Kasumi-1 (cell line): ENCODE data around the gene IRF4.

Experiments
- DNase-seq, 2 experiments: peaks; one replicate each; lab custom pipeline; 2025; lab: John Stamatoyannopoulos, UW

The IRF4 gene

DNA sequence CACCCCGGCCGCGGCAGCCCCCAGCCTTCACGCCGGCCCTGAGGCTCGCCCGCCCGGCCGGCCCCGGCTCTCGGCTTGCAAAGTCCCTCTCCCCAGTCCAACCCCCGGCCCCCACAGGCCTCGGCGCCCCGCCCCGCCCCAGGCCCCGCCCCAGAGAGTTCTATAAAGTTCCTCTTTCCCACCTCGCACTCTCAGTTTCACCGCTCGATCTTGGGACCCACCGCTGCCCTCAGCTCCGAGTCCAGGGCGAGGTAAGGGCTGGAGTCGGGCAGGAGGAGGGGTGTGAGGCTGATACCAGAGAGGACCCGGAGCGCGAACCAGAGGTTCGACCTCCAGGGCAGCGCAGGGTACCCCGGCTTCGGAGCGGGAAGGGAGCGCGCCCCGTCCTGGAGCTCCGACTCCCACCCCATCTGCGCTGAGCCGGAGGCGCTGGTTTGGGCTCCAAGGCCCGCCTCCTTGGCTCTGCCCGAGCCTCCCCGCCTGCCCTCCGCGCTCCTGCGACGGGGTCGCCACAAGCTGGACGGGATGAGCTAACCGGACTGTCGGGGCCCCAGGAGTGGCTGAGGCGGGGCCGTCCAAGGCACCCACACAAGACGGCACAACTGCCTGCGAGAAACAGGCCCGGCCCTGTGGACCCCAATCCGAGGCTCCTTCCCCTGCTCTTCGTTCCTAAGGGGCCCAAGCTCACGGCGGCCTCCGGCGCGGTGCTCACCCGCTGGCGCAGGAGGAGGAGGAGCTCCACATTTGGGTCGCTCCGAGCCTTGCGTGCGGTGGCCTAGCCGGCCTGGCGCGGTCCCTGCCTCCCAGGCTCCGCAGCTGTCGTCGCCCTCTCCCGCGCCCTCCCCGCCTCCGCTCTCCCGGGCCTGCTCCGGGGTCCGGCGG, at the start of gene IRF4:
TSS of gene IRF4 (plus strand) at position 194 of the 882 bp plus-strand sequence. CDS start 1,401 bp downstream, outside the sequence.
- peak in 1 of 2 experiments; percentile 6 for DNase-seq

DNA sequence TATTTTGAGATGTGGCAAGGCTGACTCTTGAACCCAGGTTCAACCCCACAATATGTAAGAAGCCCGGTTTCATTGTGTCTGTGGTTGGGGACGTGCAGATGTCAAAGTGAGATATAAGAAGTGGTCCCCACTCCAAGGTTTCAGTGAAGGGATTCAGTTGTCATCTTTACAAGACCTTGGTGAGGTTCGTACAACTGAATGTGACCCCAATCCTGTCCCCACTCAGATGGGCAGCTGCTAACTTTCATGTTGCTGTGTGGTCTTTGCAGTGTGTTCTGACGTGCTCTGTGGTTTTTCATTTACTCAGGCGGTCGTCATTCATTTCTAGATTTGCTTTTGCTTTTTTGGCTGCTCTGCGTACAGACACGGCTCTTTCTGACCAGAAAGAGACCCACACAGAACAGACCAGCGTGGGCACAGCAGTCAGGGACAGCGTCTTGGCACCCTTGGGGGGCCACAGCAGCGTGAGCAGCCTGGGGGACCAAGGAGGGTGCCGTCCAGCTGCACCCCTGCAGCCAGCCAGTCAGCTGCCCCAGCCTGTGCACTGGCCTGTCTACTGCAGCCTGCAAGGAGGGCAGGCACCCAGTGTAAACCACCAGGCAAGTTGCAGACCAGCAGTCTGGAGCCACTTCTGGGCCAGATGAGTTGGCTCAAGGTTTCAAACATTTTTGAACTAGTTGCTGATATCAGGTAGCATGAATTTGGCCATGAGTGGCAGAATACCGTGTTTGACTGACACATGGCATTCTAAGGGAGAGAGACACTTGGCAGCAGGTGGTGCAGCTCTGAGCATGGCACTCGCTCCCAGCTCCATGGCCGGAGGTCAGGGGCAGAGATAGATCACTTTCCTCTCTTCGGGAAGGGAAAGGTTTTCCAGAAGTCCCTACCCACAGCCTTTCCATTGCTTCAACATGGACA, 49.4 kb upstream of the IRF4 start:
- no peak for DNase-seq

DNA sequence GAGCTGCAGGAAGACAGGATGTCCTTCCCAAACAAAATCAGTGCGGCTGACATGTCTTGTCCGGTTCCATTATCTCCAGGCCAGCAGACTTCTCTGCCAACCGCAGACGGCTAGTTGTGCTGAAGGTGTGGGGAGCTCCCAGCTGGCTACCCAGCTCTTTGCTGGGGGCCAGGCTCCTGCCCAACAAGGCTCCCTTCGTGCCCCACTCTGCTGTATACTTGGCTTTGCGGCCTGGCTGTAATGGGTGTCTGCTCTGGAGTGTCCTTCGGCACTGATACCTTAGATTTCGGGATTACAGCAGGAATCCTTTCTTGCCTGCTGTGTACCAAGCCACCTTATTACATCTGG, 48.7 kb upstream of the IRF4 start:
- no peak for DNase-seq

DNA sequence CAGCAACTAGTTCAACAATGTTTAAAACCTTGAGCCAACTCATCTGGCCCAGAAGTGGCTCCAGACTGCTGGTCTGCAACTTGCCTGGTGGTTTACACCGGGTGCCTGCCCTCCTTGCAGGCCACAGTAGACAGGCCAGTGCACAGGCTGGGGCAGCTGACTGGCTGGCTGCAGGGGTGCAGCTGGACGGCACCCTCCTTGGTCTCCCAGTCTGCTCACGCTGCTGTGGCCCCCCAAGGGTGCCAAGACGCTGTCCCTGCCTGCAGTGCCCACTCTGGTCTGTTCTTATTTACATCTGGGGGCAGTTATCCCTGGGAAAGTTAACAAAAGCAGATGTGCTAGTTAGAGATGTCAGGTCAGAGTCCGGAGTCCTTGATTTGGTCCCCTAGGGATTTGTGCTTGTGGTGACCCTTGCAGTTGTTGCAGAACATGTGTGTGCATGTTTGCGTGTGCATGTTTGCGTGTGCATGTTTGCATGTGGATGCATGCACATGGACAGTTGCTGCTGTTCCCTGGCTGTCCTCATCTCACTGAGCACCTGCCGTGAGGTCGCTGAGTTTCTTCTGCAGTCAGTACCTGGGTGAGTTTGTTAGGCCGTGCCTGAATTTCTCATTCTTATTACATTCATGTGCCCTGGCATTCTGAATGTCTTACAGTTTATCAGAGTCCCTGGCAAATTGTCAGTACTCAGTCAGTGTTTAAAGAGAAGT, 48.2 kb upstream of the IRF4 start:
- no peak for DNase-seq

DNA sequence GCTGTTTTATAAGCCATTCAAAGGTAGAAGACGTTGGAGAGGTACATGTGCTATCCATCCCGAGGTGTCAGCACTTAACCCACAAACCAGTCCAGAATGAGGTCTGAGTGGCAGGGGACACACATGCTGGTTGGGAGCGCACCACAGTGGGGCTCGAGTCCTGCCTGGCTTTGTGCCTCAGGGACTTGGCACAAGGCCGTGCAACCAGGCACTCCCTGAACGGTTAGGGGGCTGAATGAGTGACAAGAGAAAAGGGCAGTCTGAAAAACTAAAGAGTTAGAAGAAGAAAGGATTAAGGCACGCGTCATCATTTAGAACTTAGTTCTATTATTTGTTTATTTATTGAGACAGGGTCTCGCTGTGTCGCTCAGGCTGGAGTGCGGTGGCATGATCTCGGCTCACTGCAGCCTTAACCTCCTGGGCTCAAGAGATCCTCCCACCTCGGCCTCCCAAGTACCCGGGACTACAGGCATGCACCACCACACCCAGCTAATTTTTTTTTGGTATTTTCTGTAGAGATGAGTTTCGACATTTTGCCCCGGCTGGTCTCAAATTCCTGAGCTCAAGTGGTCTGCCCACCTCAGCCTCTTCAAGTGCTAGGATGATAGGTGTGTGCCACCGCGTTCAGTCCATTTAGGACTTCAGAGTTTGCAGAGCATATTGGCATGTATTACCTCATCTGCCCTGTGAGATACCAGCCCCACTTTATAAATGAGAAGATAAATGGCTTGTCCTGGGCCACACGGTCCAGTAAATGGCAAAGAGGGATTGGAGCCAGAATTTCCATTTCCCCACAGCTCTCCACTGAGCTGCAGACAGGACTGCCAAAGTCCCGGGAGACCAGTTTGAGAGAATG, 47.4 kb upstream of the IRF4 start:
- DNase-seq = no peak

DNA sequence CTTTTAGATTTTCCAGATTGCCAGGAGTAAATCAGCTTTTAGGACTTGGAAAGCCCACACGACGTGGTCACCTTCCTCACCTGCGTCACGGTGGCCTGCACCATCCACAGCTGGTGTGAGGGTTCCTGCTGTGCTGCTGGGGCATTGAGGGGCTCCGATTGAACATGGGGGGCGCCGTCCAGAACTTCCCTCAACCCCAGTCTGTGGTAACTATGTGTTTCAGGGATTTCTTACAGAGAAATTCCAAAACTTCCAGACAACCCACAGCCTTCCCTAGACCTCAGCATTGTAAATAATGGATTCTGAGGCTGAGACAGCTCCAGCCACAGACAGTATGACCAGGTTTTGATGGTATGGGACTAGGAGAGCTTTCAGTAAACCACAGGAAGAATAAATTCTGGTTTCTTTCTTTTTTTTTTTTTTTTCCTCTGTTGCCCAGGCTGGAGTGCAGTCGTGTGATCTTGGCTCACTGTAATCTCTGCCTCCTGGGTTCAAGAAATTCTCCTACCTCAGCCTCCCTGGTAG, 46.7 kb upstream of the IRF4 start:
- DNase-seq = no peak

DNA sequence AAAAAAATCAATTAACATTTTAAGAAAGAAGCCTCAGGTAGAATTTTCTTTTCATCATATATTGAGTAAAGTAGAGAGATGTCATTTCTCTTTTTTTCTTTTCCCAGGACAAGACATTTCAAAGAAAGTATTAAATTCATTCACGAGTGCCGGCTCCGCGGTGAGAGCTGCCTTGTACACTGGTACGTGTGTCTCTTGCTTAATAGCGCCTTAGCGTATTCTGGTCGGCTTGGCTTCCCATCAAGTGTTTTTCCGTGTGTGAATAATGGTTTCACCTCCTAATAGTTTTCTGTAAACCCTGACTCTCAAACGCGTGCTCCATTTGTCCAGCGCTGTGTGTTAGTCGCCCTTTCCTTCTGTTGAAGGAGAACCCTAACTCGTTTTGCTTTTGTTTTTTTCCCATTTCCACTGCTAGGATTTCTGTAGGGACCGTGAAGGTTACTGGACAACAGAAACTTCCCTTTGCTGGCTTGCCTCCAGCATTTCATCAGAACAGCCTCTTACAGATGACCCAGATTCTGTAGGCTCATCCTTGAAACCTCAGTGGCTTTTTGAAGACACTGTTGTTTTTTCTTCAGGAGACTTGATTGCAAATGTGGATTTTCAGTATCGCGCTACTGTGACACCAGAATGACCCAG, 45.7 kb upstream of the IRF4 start:
- no peak for DNase-seq

DNA sequence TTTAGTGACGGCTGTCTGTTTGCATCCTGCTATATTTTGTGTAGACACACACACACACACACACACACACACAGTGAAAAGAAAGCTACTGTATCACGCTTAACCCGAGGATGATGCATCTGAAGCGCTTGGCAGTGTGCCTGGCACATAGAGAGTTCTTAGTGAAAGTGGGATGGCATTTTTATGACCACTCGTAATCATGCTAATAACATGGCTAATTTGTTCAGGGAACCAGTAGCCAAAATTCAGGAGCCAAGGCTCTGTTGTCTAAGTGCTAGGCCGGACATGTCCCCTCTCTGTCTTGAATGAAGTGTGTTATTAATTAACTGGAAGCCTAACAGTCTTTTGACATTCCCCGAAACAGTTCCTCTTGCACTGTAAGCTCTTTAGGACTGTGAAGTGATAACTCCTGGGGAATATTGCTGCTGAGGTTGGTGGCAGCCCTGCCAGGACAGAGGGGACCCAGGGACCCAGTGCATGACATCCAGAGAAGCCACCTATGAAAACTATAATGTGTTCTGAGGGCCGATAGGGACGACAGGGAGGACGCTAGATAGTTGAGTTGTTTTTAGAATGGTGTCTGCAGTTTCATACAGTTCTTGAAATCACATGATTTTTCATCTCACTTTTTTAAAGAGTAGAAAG, 45.0 kb upstream of the IRF4 start:
- DNase-seq = no peak

DNA sequence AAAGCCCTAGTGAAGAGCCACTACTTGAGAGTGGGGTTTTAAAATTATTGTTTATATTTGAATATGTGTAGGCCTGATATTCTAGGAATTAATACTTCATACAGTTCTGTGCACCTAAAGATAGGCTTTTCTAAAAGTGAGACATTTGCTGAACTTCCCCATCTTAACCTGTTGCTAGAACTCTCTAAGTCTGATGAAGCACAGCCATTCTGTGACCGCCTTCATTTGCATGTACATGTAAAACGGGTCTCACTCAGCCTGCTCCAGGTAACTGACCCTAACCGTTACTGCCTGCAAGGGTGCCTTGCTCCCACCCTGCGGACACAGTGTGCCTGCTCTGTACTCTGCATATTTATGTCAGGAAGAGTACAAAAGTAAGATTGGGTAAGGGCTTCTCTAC, 44.3 kb upstream of the IRF4 start:
- DNase-seq = no peak

DNA sequence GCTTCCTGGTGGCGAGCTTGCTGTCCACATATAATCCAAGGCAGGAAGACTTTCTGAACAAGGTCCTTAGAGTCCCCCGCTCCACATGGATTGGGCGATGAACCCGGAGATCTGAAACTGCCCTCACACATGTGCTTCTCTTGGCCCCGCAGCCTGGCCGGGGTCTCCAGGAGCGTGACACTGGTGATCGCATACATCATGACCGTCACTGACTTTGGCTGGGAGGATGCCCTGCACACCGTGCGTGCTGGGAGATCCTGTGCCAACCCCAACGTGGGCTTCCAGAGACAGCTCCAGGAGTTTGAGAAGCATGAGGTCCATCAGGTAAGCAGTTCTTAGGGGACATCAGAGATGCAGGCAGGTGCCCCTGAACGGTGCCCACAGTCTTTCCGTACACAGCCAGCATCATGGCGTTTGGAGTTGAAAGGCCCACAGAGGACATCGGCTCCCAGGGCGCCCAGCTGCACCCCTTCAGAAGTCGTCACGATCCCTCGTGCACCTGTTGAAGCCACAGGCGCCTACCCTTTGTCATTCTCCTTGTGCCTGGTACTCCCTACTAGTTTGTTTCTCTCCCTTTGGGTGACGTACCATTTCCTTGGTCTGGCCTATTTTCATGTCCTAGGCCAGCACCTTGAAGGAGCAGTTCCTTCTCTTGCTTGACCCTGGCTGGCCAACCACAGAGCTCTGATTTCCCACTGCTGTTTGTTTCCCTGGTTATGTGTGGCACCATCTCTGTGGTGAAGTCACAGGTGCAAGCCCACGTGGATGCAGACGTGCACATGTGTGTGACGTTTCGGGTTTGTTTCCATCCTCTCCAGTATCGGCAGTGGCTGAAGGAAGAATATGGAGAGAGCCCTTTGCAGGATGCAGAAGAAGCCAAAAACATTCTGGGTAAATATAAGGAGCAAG, 43.3 kb upstream of the IRF4 start:
- no peak for DNase-seq

DNA sequence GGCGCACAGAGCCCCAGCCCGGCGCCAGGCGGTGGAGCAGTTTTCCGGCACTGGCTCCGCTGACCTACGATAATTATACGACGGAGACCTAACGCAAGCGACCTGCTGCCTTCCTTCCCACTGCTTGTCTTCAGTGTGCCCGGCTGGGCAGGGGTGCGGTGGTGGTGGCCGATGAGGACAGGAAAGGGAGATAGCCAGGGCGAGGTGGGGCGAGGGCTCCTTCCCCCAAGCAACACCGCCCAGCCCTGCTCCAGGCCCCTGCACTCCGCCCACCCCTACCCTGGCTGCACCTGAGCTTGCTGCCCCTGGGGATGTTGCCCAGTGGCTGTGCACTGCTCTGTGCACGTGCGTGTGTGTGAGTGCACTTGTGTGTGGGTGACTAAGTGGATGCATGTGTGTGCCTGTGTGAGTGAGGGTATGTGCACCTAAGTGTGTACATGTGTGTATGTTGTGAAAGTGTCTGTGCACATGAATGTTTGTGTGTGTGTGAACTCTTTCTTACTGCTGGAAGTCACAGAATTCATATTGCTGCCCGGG, 42.6 kb upstream of the IRF4 start:
- no peak for DNase-seq

DNA sequence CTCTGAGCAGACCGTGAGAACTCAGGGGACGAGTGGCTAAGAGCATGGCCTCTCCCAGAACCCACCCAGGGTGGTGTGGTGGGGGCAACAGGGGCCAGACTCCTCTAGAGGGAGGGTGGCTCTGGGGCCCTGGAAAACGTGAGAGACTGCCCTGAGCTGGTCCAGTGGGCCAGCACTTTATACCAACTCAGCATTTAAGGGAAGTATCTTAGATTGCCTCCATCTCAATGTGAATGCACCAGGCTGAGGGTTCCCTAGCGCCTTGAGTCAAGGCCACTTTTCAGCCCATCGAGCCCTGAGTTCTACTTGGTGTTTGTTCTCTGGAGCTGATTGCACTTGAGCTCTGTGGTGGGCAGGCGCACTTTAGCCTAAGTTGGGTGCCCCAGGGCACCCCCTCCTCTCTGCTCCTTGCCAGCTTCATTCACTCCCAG, 42.0 kb upstream of the IRF4 start:
- DNase-seq = no peak

DNA sequence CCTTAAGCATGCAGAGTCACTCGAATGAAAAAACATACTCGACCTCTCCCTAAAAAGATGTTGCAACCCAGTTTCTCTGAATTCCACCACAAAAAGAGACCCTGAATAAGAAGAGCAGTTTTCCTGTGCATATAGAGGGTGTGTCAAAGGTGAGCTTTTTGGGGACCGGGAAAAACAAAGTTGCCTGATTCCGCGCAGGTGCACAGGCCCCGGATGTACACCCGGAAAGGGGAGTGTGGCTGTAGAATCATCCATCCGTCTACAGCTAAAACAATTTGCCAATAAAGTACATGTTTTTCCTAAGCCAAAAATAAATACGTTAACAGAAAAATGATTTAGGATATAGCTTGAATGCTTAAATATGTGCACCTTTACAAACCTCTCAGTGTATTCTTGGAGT, 41.2 kb upstream of the IRF4 start:
- no peak for DNase-seq

DNA sequence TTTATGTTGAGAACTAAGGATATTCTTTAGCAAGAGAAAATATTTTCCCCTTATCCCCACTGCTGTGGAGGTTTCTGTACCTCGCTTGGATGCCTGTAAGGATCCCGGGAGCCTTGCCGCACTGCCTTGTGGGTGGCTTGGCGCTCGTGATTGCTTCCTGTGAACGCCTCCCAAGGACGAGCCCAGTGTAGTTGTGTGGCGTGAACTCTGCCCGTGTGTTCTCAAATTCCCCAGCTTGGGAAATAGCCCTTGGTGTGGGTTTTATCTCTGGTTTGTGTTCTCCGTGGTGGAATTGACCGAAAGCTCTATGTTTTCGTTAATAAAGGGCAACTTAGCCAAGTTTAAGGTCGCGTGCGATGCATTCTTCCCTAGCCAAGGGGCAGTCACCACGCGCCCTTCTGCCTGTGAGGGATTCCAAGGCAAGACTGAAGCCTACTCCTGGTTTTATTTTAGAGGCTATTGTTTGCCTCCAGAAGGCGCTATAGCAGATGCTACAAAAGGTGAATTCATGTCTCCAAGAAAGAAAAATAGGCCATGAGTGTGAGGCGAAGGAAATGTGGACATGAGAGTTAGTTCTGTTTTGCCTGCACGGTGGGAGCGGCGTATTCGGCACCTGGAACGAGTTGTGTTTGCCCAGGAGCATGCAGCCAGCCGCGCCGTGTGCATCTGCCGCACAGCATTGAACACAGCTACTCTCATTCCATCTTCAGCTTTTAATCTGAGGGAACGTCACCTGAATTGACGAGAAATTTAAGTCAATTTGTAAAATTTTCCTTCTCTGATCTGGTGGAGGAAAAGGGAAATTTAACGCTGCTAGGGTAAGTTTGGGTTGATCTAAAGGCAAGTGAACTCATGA, 40.3 kb upstream of the IRF4 start:
- DNase-seq = no peak

DNA sequence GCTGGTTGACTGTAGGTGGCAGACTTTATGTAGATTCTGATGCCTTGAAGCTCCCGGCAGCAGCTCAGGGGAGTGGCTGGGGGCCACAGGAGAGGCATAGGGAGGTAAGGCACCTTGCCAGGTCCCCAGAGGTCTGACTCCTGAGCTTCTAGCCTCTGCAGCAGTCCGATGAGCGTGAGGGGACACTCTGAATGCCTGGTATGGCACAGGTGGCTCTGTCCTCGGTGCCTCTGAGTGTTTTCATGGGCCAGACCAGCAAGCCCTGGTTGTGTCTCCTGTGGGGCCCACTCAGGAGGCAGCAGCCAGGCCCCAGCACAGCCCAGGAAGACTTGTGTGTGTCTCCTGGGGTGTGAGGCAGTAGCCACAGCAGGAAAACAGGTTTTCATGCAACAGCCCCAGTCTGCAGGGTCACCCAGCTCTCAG, 39.7 kb upstream of the IRF4 start:
- no peak for DNase-seq

DNA sequence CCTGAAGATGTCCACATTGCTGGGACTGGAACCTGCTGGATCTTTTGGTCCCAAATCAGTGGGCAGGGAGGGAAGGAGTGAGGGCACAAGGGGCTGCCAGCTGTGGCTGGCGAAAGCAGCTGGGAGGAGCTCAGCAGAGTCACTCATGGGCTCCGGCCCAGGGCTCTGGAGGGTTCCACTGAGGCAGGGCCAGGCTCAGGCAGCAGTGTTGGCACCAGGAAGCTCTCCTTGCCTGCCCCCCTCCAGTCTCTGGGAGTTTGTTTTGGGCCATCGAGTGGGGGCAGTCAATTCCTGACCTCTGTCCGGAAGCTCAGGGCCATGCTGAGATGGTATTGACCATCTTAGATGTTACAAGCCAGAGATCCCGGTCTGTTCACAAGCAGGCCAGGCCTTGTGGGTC, 39.1 kb upstream of the IRF4 start:
- DNase-seq = no peak

DNA sequence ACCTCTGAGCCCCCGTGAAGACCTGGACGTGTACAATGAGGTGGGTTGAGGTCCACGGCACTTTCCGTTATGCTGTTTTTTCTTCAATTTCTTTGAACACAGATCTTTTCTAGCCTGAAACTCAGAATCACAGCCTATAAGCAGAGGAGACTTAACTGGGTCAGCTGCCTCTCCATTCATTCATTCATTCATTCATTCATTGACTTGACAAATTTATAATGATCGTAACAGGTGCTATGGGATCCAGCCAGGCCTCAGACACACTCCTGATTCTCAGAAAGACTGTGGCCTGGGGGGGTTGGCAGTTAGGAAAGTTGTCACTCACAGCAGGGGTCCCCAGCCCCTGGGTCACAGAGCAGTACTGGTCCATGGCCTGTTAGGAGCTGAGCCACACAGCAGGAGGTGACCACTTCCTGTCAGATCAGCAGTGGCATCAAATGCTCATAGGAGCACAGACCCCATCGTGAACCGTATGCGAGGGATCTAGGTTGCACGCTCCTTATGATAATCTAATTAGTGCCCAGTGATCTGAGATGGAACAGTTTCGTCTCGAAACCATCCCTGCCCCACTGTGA, 38.6 kb upstream of the IRF4 start:
- no peak for DNase-seq
